Gastroesophageal sphincter (tissue), 3 donors: Measurements from ENCODE around the gene EPHB1.

Experiments
- EP300 ChIP-seq: sonication (generic); formaldehyde crosslinking; IDR thresholded peaks from one replicate; pipeline ENCODE4 v1.6.1; 2017; ENCODE audit warnings: antibody characterized with exemption, mild to moderate bottlenecking
- POLR2A ChIP-seq, 2 donors: fragments of 450-650 bp; IDR thresholded peaks; one replicate each; pipeline ENCODE4 v1.6.1; 2017; ENCODE audit warnings: antibody characterized with exemption in 2 of 2, mild to moderate bottlenecking in 2 of 2, moderate library complexity in 1 of 2
- POLR2AphosphoS5 ChIP-seq: sonication (generic); formaldehyde crosslinking; IDR thresholded peaks from one replicate; pipeline ENCODE4 v1.6.1; 2017; ENCODE audit warnings: antibody characterized with exemption
- TF ChIP-seq, protein P1 (sequence below), 4 experiments: fragments of 200-600 bp in 2 of 4; fragments of 450-650 bp in 2 of 4; sonication (generic) in 1 of 4; IDR thresholded peaks; one replicate each; pipeline ENCODE4 v1.5.1; 2017 to 2019; ENCODE audit warnings: antibody characterized with exemption in 4 of 4, mild to moderate bottlenecking in 2 of 4, moderate library complexity in 2 of 4

DNA sequence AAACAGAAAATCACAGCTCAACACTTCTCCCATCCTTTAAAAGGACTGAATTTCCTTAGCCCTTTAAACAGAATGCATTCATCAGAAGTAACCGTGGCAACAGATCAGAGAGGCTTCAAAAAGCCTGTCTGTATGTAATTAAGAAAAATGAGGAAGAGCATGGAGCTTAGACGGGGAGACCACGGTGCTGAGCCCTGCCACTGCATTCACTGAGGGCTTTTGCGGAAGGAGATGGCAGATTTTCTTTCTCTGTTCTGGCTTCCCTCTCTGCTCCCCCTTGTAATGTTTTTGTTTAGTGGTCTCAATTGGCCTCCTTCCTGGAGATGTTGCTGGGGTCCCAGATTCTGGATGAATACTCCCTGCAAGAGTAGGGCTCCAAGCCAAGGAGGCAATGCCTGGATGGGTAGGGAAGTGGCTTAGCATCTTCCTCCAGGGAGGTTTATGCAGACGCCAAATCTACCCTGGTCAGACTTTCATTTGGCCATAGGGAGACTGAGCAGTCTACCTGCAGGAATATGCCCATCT lies 332.9 kb downstream of the EPHB1 start:
- TF ChIP-seq, protein P1, sequence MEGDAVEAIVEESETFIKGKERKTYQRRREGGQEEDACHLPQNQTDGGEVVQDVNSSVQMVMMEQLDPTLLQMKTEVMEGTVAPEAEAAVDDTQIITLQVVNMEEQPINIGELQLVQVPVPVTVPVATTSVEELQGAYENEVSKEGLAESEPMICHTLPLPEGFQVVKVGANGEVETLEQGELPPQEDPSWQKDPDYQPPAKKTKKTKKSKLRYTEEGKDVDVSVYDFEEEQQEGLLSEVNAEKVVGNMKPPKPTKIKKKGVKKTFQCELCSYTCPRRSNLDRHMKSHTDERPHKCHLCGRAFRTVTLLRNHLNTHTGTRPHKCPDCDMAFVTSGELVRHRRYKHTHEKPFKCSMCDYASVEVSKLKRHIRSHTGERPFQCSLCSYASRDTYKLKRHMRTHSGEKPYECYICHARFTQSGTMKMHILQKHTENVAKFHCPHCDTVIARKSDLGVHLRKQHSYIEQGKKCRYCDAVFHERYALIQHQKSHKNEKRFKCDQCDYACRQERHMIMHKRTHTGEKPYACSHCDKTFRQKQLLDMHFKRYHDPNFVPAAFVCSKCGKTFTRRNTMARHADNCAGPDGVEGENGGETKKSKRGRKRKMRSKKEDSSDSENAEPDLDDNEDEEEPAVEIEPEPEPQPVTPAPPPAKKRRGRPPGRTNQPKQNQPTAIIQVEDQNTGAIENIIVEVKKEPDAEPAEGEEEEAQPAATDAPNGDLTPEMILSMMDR (IDR thresholded peaks at IDR 0.05), result no peak
- TF ChIP-seq POLR2AphosphoS5, result no peak
- TF ChIP-seq POLR2A (IDR thresholded peaks at IDR 0.05), result no peak
- no peak for TF ChIP-seq EP300
